IMR-90 (cell line): ENCODE results near the gene NTM. TPM values are rescaled to one million over a fixed set of nuclear protein-coding genes. Genes with fewer than 3 reads are reported as not detected.
A peak's percentile ranks its signal among the peaks of the same experiment; 100 is the strongest.

Source experiments
- ATAC-seq: fragments of 200-7000 bp; cut with Tn5 transposase; 2 replicates; pipeline ENCODE4 v1.9.1; 2020; ENCODE audit warnings: low read depth, mild to moderate bottlenecking, moderate library complexity
- BruUV-seq: library from RNA; stranded (reverse); fragments of 400-500 nt; replicated peaks from 2 replicates; lab custom pipeline; 2021; lab: Mats Ljungman, UMichigan
- CTCF ChIA-PET: fragments of 300-600 bp; formaldehyde crosslinking; extraction: SDS; loops from one replicate; lab custom pipeline; 2021; ENCODE audit warnings: antibody characterized with exemption; lab: Yijun Ruan, JAX
- POLR2A ChIA-PET: fragments of 300-600 bp; sonication (Branson Sonifier 250); formaldehyde crosslinking; loops from one replicate; lab custom pipeline; 2022; ENCODE audit warnings: antibody characterized with exemption; ENCODE audit not compliant: unreplicated experiment; lab: Charles Lee
- DNase-seq: peaks from one replicate; pipeline ENCODE4 v3.0.0; 2013
- H2AFZ ChIP-seq: replicated peaks from 2 replicates; pipeline ENCODE3; 2013; ENCODE audit warnings: low read length, mild to moderate bottlenecking; ENCODE audit not compliant: poor library complexity
- H2AK5ac ChIP-seq: 2 replicates; pipeline ENCODE4 v1.6.1; 2013; ENCODE audit warnings: low read depth, low read length, inconsistent platforms
- H2AK9ac ChIP-seq: replicated peaks from 2 replicates; pipeline ENCODE3; 2013; ENCODE audit warnings: mild to moderate bottlenecking, low read depth, low read length, moderate library complexity; ENCODE audit not compliant: poor library complexity
- H2BK120ac ChIP-seq: 2 replicates; pipeline ENCODE4 v1.6.1; 2013; ENCODE audit warnings: low read depth, low read length, inconsistent platforms
- H2BK15ac ChIP-seq: 3 replicates; pipeline ENCODE4 v1.6.1; 2013; ENCODE audit warnings: low read depth, low read length, inconsistent platforms
- H2BK20ac ChIP-seq: 2 replicates; pipeline ENCODE4 v1.6.1; 2013; ENCODE audit warnings: low read depth, mild to moderate bottlenecking, inconsistent platforms, low read length, moderate library complexity
- H2BK5ac ChIP-seq: 2 replicates; pipeline ENCODE4 v1.6.1; 2013; ENCODE audit warnings: mild to moderate bottlenecking, low read depth, low read length, inconsistent platforms; ENCODE audit not compliant: poor library complexity, severe bottlenecking
- H3K14ac ChIP-seq: replicated peaks from 2 replicates; pipeline ENCODE4 v1.6.1; 2013; ENCODE audit warnings: low read depth, low read length, inconsistent platforms
- H3K18ac ChIP-seq: 2 replicates; pipeline ENCODE4 v1.6.1; 2013; ENCODE audit warnings: low read depth, low read length, control low read depth
- H3K23ac ChIP-seq: 2 replicates; pipeline ENCODE4 v1.6.1; 2013; ENCODE audit warnings: low read depth, low read length, inconsistent platforms
- H3K27ac ChIP-seq: 2 replicates; pipeline ENCODE4 v1.5.1; 2013; ENCODE audit warnings: mild to moderate bottlenecking, control low read depth, low read length; ENCODE audit not compliant: insufficient read depth
- H3K27me3 ChIP-seq: 2 replicates; pipeline ENCODE4 v1.6.1; 2013; ENCODE audit warnings: low read length; ENCODE audit not compliant: control insufficient read depth, insufficient read depth
- H3K36me3 ChIP-seq: 2 replicates; pipeline ENCODE4 v1.6.1; 2013; ENCODE audit warnings: low read length, mixed read lengths; ENCODE audit not compliant: control insufficient read depth, insufficient read depth
- H3K4ac ChIP-seq: 2 replicates; pipeline ENCODE4 v1.6.1; 2013; ENCODE audit warnings: low read depth, low read length, inconsistent platforms
- H3K4me1 ChIP-seq: 2 replicates; pipeline ENCODE4 v1.6.1; 2013; ENCODE audit warnings: low read length, mixed read lengths; ENCODE audit not compliant: control insufficient read depth, insufficient read depth
- H3K4me2 ChIP-seq: 2 replicates; pipeline ENCODE4 v1.6.1; 2013; ENCODE audit warnings: low read depth, mild to moderate bottlenecking, control low read depth, low read length, moderate library complexity
- H3K4me3 ChIP-seq: 2 replicates; pipeline ENCODE4 v1.5.1; 2013; ENCODE audit warnings: low read depth, mild to moderate bottlenecking, control low read depth, low read length, moderate library complexity; ENCODE audit not compliant: insufficient read depth
- H3K56ac ChIP-seq: 2 replicates; pipeline ENCODE4 v1.6.1; 2013; ENCODE audit warnings: low read length, inconsistent platforms; ENCODE audit not compliant: insufficient read depth; ENCODE audit errors: extremely low read depth
- H3K79me1 ChIP-seq, 2 experiments: 2 replicates each; pipeline ENCODE4 v1.6.1; 2013; ENCODE audit warnings: low read length in 2 of 2, inconsistent platforms in 1 of 2, low read depth in 1 of 2
- H3K9ac ChIP-seq: 2 replicates; pipeline ENCODE4 v1.6.1; 2013; ENCODE audit warnings: low read depth, low read length, control low read depth
- H3K9me1 ChIP-seq: 2 replicates; pipeline ENCODE4 v1.6.1; 2013; ENCODE audit warnings: low read length, inconsistent platforms; ENCODE audit not compliant: insufficient read depth
- H3K9me3 ChIP-seq: 2 replicates; pipeline ENCODE4 v1.6.1; 2013; ENCODE audit warnings: low read length; ENCODE audit not compliant: control insufficient read depth, insufficient read depth
- H4K20me1 ChIP-seq: 2 replicates; pipeline ENCODE4 v1.6.1; 2013; ENCODE audit warnings: low read length, inconsistent platforms; ENCODE audit not compliant: insufficient read depth
- H4K5ac ChIP-seq: 2 replicates; pipeline ENCODE4 v1.6.1; 2013; ENCODE audit warnings: mild to moderate bottlenecking, low read depth, low read length, control low read depth
- H4K8ac ChIP-seq, 2 experiments: 2 replicates each; pipeline ENCODE4 v1.6.1; 2013; ENCODE audit warnings: low read depth in 2 of 2, low read length in 2 of 2, control low read depth in 1 of 2, inconsistent platforms in 1 of 2
- H4K91ac ChIP-seq: 2 replicates; pipeline ENCODE4 v1.6.1; 2013; ENCODE audit warnings: low read depth, low read length, inconsistent platforms; ENCODE audit not compliant: insufficient read depth
- CEBPB ChIP-seq: IDR thresholded peaks from 2 replicates; pipeline ENCODE4 v1.6.1; 2012; ENCODE audit warnings: low read depth, low read length, improper control_type of control experiment
- CHD1 ChIP-seq: IDR thresholded peaks from 2 replicates; pipeline ENCODE4 v1.6.1; 2012; ENCODE audit warnings: low read depth, low read length, improper control_type of control experiment
- WGBS, 2 experiments: methylation state at CpG; one replicate each; pipeline versions ENCODE4 v1.1.5 to v1.1.7; 2013; ENCODE audit warnings: missing lambda C conversion rate in 2 of 2; ENCODE audit not compliant: insufficient read length in 1 of 2; ENCODE audit errors: extremely low coverage in 2 of 2; 5-methylcytosine and 5-hydroxymethylcytosine counted together
- dilution Hi-C: fragments of 300-500 bp; cut with HindIII; formaldehyde crosslinking; loops from one replicate; pipeline ENCODE4 v1.14.3; 2018; ENCODE audit warnings: low sequenced_read_pairs; ENCODE audit not compliant: unreplicated experiment
- in situ Hi-C: fragments of 300-500 bp; cut with MboI; formaldehyde crosslinking; loops from 3 replicates; pipeline ENCODE4 v1.14.3; 2019; ENCODE audit warnings: low sequenced_read_pairs, inconsistent platforms, mixed read lengths
- intact Hi-C: fragments of 100-400 bp; cut with micrococcal nuclease; formaldehyde crosslinking; loops from 2 replicates; pipeline ENCODE4 v1.10.0; 2022
- polyA plus RNA-seq, 3 experiments: library from polyadenylated mRNA; depleted of rRNA; stranded (reverse); fragments of >200 nt; gene quantifications; 2 replicates each; pipeline ENCODE4 v1.2.3, GENCODE V29; 2012; ENCODE audit warnings: low replicate concordance in 1 of 3
- total RNA-seq: library from RNA; depleted of rRNA; stranded (reverse); fragments of >200 nt; gene quantifications from 2 replicates; pipeline ENCODE4 v1.2.3, GENCODE V29; 2012

Gene NTM
- total and polyA plus RNA-seq, 2 of the 4 experiments (the other 2 are of a cell fraction), result 19.5 to 25.5 TPM

- H4K91ac ChIP-seq, result no peak overlapping the region
- no peak overlapping the region for H2AK9ac ChIP-seq
- in situ Hi-C loops (loop anchor here (10.0 to 25.0 kb wide), 3 partner anchors 439 to 1463 kb away; partner anchors contain the start of gene SNX19), dilution Hi-C loops (no loop called here), intact Hi-C loops (no loop called here)
- H3K79me1 ChIP-seq, result no peaks in the 10 kb centered on the region
- H3K23ac ChIP-seq, result no peak overlapping the region
- 83% methylated on average over 1 of the region's 5 CpGs; no CpG with 5 or more reads in 1 of the 2 experiments for WGBS, 2 experiments
- no peak overlapping the region for H2BK15ac ChIP-seq
- ChIA-PET CTCF (interaction anchor here (0.9 kb wide), 1 partner anchor 251 kb away, joined by 6 read pairs; no protein-coding TSS in a partner anchor), POLR2A (no interaction called here)
- no peak overlapping the region for H2BK5ac ChIP-seq
- H2AK5ac ChIP-seq, result no peak overlapping the region
- H2AFZ ChIP-seq, result no peak overlapping the region
- no peak overlapping the region for H2BK120ac ChIP-seq
- H3K4me2 ChIP-seq, result no peak overlapping the region; the same call in 1 of the 2 replicates
- no peak overlapping the region for H3K27ac ChIP-seq
- H3K4me3 ChIP-seq, result no peak overlapping the region
- no peak overlapping the region for H4K8ac ChIP-seq
- H3K9me3 ChIP-seq, result no peaks in the 10 kb centered on the region
- ATAC-seq (no peak), DNase-seq (peak; percentile 57)
- no peaks in the 10 kb centered on the region for H4K20me1 ChIP-seq
- H3K18ac ChIP-seq, result no peak overlapping the region
- H3K56ac ChIP-seq, result no peak overlapping the region
- H3K4ac ChIP-seq, result 0 out of 2 replicates have a peak overlapping the region, but pooled peaks have one; percentile 0
- H2BK20ac ChIP-seq, result no peak overlapping the region
- TF ChIP-seq CEBPB (peak; percentile 60), CHD1 (no peak)
- H3K9ac ChIP-seq, result no peak overlapping the region
- no peaks in the 10 kb centered on the region; the same call in 1 of the 2 replicates for H3K36me3 ChIP-seq
- H3K27me3 ChIP-seq, result no peaks in the 10 kb centered on the region
- BruUV-seq, result no TSS peak
- no peak overlapping the region for H4K5ac ChIP-seq
- no peaks in the 10 kb centered on the region for H3K4me1 ChIP-seq
- 0 out of 2 replicates have a peak overlapping the region, but pooled peaks have one; percentile 5 for H3K14ac ChIP-seq
- H3K9me1 ChIP-seq, result no peaks in the 10 kb centered on the region; the same call in 1 of the 2 replicates
These were observed 505.2 kb downstream of the NTM start for GRCh38 chr11:131875611-131876010.
